Measurements from ENCODE around the gene RCAN2.

The RCAN2 gene

GRCh38 chr6:46207174-46207573, 284.1 kb downstream of the RCAN2 start:
- ATAC-seq (ENCODE audit: low read depth) (no peak), DNase-seq (ENCODE audit: low spot score in 2 of 2) (no peak)
- Mint-ChIP-seq H3K4me3 (no peak overlapping the region), H3K27ac (no peak overlapping the region), H3K9me3 (peaks cover 12% of the 10 kb centered on the region), H3K36me3 (peaks cover 2% of the 10 kb centered on the region), H3K27me3 (peaks cover 3% of the 10 kb centered on the region), H3K4me1 (no peaks in the 10 kb centered on the region)

GRCh38 chr6:46204880-46205650, 286.2 kb downstream of the RCAN2 start:
- Mint-ChIP-seq H3K36me3 (peaks cover 2% of the 10 kb centered on the region), H3K27ac (no peak overlapping the region), H3K9me3 (peaks cover 4% of the 10 kb centered on the region), H3K4me3 (no peak overlapping the region), H3K27me3 (peaks cover 5% of the 10 kb centered on the region), H3K4me1 (no peaks in the 10 kb centered on the region)
- no peak for ATAC-seq (ENCODE audit: low read depth)
- no peak for DNase-seq (ENCODE audit: low spot score in 2 of 2)

GRCh38 chr6:46203391-46204177, 287.7 kb downstream of the RCAN2 start:
- Mint-ChIP-seq H3K9me3 (no peaks in the 10 kb centered on the region), H3K27ac (no peak overlapping the region), H3K4me1 (no peaks in the 10 kb centered on the region), H3K4me3 (no peak overlapping the region), H3K36me3 (no peaks in the 10 kb centered on the region), H3K27me3 (peaks cover 5% of the 10 kb centered on the region)
- DNase-seq (ENCODE audit: low spot score in 2 of 2) = no peak
- ATAC-seq (ENCODE audit: low read depth) = no peak

- H3K27ac Mint-ChIP-seq = no peak overlapping the region
- H3K9me3 Mint-ChIP-seq = no peaks in the 10 kb centered on the region
- H3K27me3 Mint-ChIP-seq = peaks cover 9% of the 10 kb centered on the region
- ATAC-seq (ENCODE audit: low read depth) = no peak
- no peaks in the 10 kb centered on the region for H3K4me1 Mint-ChIP-seq
- no peak overlapping the region for H3K4me3 Mint-ChIP-seq
- H3K36me3 Mint-ChIP-seq = no peaks in the 10 kb centered on the region
- DNase-seq (ENCODE audit: low spot score in 2 of 2) = no peak
Observed at GRCh38 chr6:46201702-46202101, 289.5 kb downstream of the RCAN2 start.

DNA sequence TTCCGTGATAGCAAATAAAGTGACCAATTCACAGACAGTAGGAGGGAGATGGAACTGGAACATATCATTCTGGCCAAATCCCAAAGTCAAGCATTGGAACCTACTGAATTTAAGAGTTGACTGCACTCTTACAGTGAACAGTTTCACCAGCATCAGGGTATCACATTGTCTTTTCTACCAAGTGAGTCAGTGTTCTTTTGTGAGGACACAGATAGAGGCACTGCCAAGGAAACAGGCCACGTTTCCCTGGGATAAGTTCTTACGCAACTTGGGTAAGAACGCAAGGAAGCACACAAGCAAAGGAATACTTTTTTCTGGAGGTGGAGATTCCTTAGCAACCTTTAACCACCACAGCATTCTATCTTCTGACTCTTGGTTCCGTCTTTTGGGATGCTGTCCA, 291.9 kb downstream of the RCAN2 start:
- H3K9me3 Mint-ChIP-seq = no peaks in the 10 kb centered on the region
- no peak overlapping the region for H3K4me3 Mint-ChIP-seq
- ATAC-seq (ENCODE audit: low read depth) = no peak
- peaks cover 6% of the 10 kb centered on the region for H3K27me3 Mint-ChIP-seq
- no peak for DNase-seq (ENCODE audit: low spot score in 2 of 2)
- H3K4me1 Mint-ChIP-seq = no peaks in the 10 kb centered on the region
- H3K36me3 Mint-ChIP-seq = no peaks in the 10 kb centered on the region
- H3K27ac Mint-ChIP-seq = no peak overlapping the region

GRCh38 chr6:46191961-46192360, 299.3 kb downstream of the RCAN2 start:
- peaks cover 2% of the 10 kb centered on the region for H3K36me3 Mint-ChIP-seq
- H3K27me3 Mint-ChIP-seq = peaks cover 3% of the 10 kb centered on the region
- no peak for ATAC-seq (ENCODE audit: low read depth)
- no peaks in the 10 kb centered on the region for H3K4me1 Mint-ChIP-seq
- H3K9me3 Mint-ChIP-seq = no peaks in the 10 kb centered on the region
- H3K4me3 Mint-ChIP-seq = no peak overlapping the region
- no peak for DNase-seq (ENCODE audit: low spot score in 2 of 2)
- H3K27ac Mint-ChIP-seq = no peak overlapping the region

- no peak for DNase-seq (ENCODE audit: low spot score in 2 of 2)
- Mint-ChIP-seq H3K27ac (no peak overlapping the region), H3K4me3 (no peak overlapping the region), H3K9me3 (no peaks in the 10 kb centered on the region), H3K27me3 (peaks cover 5% of the 10 kb centered on the region), H3K36me3 (peaks cover 2% of the 10 kb centered on the region), H3K4me1 (no peaks in the 10 kb centered on the region)
- no peak for ATAC-seq (ENCODE audit: low read depth)
Observed at GRCh38 chr6:46190889-46191288, 300.4 kb downstream of the RCAN2 start.

DNA sequence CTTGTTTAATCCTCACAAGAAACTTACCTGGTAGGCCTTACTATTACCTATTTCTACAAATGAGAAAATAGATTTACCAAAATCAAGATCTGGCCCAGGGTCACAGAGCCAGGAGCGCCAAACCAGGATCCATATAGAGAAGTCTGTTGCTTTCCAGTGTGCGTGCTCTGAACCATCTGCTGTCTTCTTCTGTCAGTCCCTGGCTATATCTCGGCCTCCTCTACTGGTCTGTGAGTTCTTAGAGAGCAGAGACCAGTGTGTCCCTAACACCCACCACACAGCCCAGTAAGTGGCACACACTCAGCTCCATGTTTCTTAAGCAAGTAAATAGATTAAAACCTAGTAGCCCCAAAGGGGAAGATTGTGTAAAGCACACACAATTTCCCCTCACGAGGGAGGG, 301.5 kb downstream of the RCAN2 start:
- no peak overlapping the region for H3K4me3 Mint-ChIP-seq
- peaks cover 8% of the 10 kb centered on the region for H3K27me3 Mint-ChIP-seq
- H3K4me1 Mint-ChIP-seq = no peaks in the 10 kb centered on the region

DNA sequence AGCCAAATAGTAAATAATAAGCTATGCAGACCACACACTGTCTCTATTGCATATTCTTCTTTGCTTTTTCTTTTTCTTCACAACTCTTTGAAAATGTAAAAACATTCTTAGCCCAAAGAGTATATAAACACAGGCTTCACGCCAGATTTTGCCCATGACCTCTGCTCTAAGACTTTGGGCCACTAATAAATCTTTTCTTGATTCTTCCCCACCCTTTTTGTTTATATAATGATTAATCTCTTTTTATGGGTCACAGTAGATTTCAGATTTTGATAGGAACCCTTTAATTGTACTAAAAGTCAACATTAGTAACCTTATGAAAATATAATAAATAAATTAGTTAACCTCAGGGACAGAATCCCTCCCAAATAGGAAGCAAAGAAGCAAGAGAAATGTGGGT, 304.7 kb downstream of the RCAN2 start:
- no peak for ATAC-seq (ENCODE audit: low read depth)
- DNase-seq (ENCODE audit: low spot score in 2 of 2) = no peak
- no peaks in the 10 kb centered on the region for H3K36me3 Mint-ChIP-seq
- no peak overlapping the region for H3K27ac Mint-ChIP-seq
- no peaks in the 10 kb centered on the region for H3K9me3 Mint-ChIP-seq
- H3K4me3 Mint-ChIP-seq = no peak overlapping the region
- H3K4me1 Mint-ChIP-seq = no peaks in the 10 kb centered on the region
- peaks cover 8% of the 10 kb centered on the region for H3K27me3 Mint-ChIP-seq

More for the DNA sequence above, 301.5 kb downstream of the RCAN2 start:
- no peak for DNase-seq (ENCODE audit: low spot score in 2 of 2)
- peaks cover 2% of the 10 kb centered on the region for H3K36me3 Mint-ChIP-seq
- no peaks in the 10 kb centered on the region for H3K9me3 Mint-ChIP-seq
- H3K27ac Mint-ChIP-seq = no peak overlapping the region
- no peak for ATAC-seq (ENCODE audit: low read depth)

GRCh38 chr6:46184114-46184513, 307.1 kb downstream of the RCAN2 start:
- Mint-ChIP-seq H3K27me3 (peaks cover 8% of the 10 kb centered on the region), H3K27ac (no peak overlapping the region), H3K4me1 (no peaks in the 10 kb centered on the region), H3K36me3 (no peaks in the 10 kb centered on the region), H3K4me3 (no peak overlapping the region), H3K9me3 (no peaks in the 10 kb centered on the region)
- ATAC-seq (ENCODE audit: low read depth) = no peak
- DNase-seq (ENCODE audit: low spot score in 2 of 2) = no peak

GRCh38 chr6:46175976-46176375, 315.3 kb downstream of the RCAN2 start:
- DNase-seq (ENCODE audit: low spot score in 2 of 2) = no peak
- Mint-ChIP-seq H3K4me1 (peaks cover 2% of the 10 kb centered on the region), H3K27ac (no peak overlapping the region), H3K4me3 (no peak overlapping the region), H3K36me3 (no peaks in the 10 kb centered on the region), H3K9me3 (no peaks in the 10 kb centered on the region), H3K27me3 (no peaks in the 10 kb centered on the region)
- no peak for ATAC-seq (ENCODE audit: low read depth)

GRCh38 chr6:46175446-46175845, 315.8 kb downstream of the RCAN2 start:
- no peak overlapping the region for H3K4me3 Mint-ChIP-seq
- no peaks in the 10 kb centered on the region for H3K27me3 Mint-ChIP-seq
- H3K4me1 Mint-ChIP-seq = peaks cover 3% of the 10 kb centered on the region
- no peaks in the 10 kb centered on the region for H3K9me3 Mint-ChIP-seq
- H3K36me3 Mint-ChIP-seq = no peaks in the 10 kb centered on the region
- DNase-seq (ENCODE audit: low spot score in 2 of 2) = no peak
- ATAC-seq (ENCODE audit: low read depth) = no peak
- H3K27ac Mint-ChIP-seq = no peak overlapping the region

DNA sequence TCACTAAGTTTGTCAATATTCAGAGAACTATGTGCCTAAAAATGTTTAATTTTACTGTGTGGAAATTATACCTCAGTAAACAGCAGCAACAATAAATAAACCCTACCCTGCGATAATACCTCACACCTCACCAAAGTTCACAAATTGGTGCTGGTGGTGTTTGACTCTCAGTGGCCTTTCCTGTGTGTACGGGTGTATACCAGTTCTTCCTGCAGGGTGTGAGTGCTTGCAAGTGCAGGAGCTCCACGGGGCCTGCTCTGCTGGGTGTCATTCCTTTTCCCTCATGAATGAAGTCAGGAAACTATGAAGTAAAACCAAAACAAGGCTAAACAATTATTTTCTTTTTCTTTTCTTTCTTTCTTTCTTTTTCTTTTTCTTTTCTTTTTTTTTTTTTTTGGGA, 316.3 kb downstream of the RCAN2 start:
- no peak overlapping the region for H3K27ac Mint-ChIP-seq
- ATAC-seq (ENCODE audit: low read depth) (no peak), DNase-seq (ENCODE audit: low spot score in 2 of 2) (no peak)
- peaks cover 8% of the 10 kb centered on the region for H3K4me1 Mint-ChIP-seq
- H3K9me3 Mint-ChIP-seq = no peaks in the 10 kb centered on the region
- no peak overlapping the region for H3K4me3 Mint-ChIP-seq
- no peaks in the 10 kb centered on the region for H3K27me3 Mint-ChIP-seq
- no peaks in the 10 kb centered on the region for H3K36me3 Mint-ChIP-seq

- Mint-ChIP-seq H3K36me3 (no peaks in the 10 kb centered on the region), H3K9me3 (no peaks in the 10 kb centered on the region), H3K4me3 (no peak overlapping the region), H3K27ac (no peak overlapping the region), H3K4me1 (peaks cover 10% of the 10 kb centered on the region), H3K27me3 (no peaks in the 10 kb centered on the region)
- no peak for ATAC-seq (ENCODE audit: low read depth)
- DNase-seq (ENCODE audit: low spot score in 2 of 2) = no peak
Observed at GRCh38 chr6:46172176-46172575, 319.1 kb downstream of the RCAN2 start.

Measured in memory B cell (primary cell).